Prostate gland (tissue), 2 donors: ENCODE data around the gene GNA14. TPM values are rescaled to one million over a fixed set of nuclear protein-coding genes. Genes with fewer than 3 reads are reported as not detected.

Experiments used
- DNase-seq: peaks from one replicate; pipeline ENCODE4 v3.0.0-alpha.2; 2019; ENCODE audit warnings: low spot score
- H3K27ac ChIP-seq, 2 donors: fragments of 200-600 bp; sonication (generic); 2 replicates each; pipeline ENCODE4 v1.5.1; 2017 to 2019
- H3K27me3 ChIP-seq: fragments of 200-600 bp; sonication (generic); replicated peaks from 2 replicates; pipeline ENCODE4 v1.5.1; 2019; ENCODE audit not compliant: insufficient read depth
- H3K36me3 ChIP-seq, 2 donors: fragments of 200-600 bp; sonication (generic); 1 replicate in 1 of 2; 2 replicates in 1 of 2; pipeline versions ENCODE4 v1.5.1 to v1.8.1; 2017 to 2019
- H3K4me1 ChIP-seq: fragments of 200-600 bp; sonication (generic); replicated peaks from 2 replicates; pipeline ENCODE4 v1.5.1; 2019
- H3K4me3 ChIP-seq, 2 donors: fragments of 200-600 bp; sonication (generic); 2 replicates each; pipeline ENCODE4 v1.5.1; 2017 to 2019
- H3K9me3 ChIP-seq: fragments of 200-600 bp; sonication (generic); 2 replicates; pipeline ENCODE4 v1.5.1; 2017
- CTCF ChIP-seq, 4 experiments: fragments of 200-600 bp in 2 of 4; fragments of 450-650 bp in 2 of 4; sonication (generic) in 2 of 4; IDR thresholded peaks; 1 replicate in 3 of 4; 2 replicates in 1 of 4; pipeline ENCODE4 v1.5.1; 2016 to 2019; ENCODE audit warnings: antibody characterized with exemption in 4 of 4, mild to moderate bottlenecking in 2 of 4, moderate library complexity in 2 of 4
- POLR2A ChIP-seq: fragments of 450-650 bp; IDR thresholded peaks from one replicate; pipeline ENCODE4 v1.6.1; 2016; ENCODE audit warnings: antibody characterized with exemption, mild to moderate bottlenecking
- POLR2AphosphoS5 ChIP-seq: sonication (generic); formaldehyde crosslinking; IDR thresholded peaks from one replicate; pipeline ENCODE4 v1.6.1; 2017; ENCODE audit warnings: antibody characterized with exemption
- WGBS: methylation state at CpG from one replicate; pipeline ENCODE4 v1.1.5; 2018; 5-methylcytosine and 5-hydroxymethylcytosine counted together
- intact Hi-C: fragments of 100-400 bp; cut with DNase I; formaldehyde crosslinking; loops from one replicate; pipeline ENCODE4 v1.14.2; 2022
- total RNA-seq, 2 donors: library from RNA; depleted of rRNA; stranded (reverse); fragments of >200 nt; gene quantifications; one replicate each; pipeline ENCODE4 v1.1.0, GENCODE V29; 2016

GNA14 gene
- total RNA-seq, 2 donors from 2014 or later, result 2.4 to 5.5 TPM

- H3K4me3 ChIP-seq, result no peak overlapping the region
- no peak for DNase-seq
- no peak overlapping the region for H3K27ac ChIP-seq
- no peaks in the 10 kb centered on the region for H3K4me1 ChIP-seq
- TF ChIP-seq CTCF (IDR thresholded peaks at IDR 0.05), result no peak
- TF ChIP-seq POLR2A, result no peak
- TF ChIP-seq POLR2AphosphoS5, result no peak
- intact Hi-C loops, result no loop called here
- no peaks in the 10 kb centered on the region for H3K9me3 ChIP-seq
- no peaks in the 10 kb centered on the region for H3K27me3 ChIP-seq
- 65% methylated on average over 1 of the region's 1 CpG for WGBS
- no peaks in the 10 kb centered on the region for H3K36me3 ChIP-seq
Measured at GRCh38 chr9:77556396-77556795, 91.7 kb downstream of the GNA14 start.

GRCh38 chr9:77554586-77555105 lies 93.5 kb downstream of the GNA14 start:
- TF ChIP-seq POLR2AphosphoS5, result no peak
- Histone ChIP-seq H3K27me3 (no peaks in the 10 kb centered on the region), H3K9me3 (no peaks in the 10 kb centered on the region), H3K4me1 (no peaks in the 10 kb centered on the region), H3K4me3 (no peak overlapping the region), H3K27ac (no peak overlapping the region), H3K36me3 (no peaks in the 10 kb centered on the region)
- 33% methylated on average over 2 of the region's 2 CpGs for WGBS
- intact Hi-C loops, result no loop called here
- DNase-seq, result no peak

GRCh38 chr9:77547106-77547730 lies 100.9 kb downstream of the GNA14 start:
- TF ChIP-seq POLR2A (no peak), POLR2AphosphoS5 (no peak), CTCF (IDR thresholded peaks at IDR 0.05) (no peak)
- H3K27ac ChIP-seq, result no peak overlapping the region
- no peaks in the 10 kb centered on the region for H3K9me3 ChIP-seq
- H3K4me1 ChIP-seq, result no peaks in the 10 kb centered on the region
- intact Hi-C loops, result loop anchor here (2.0 kb wide), 1 partner anchor 34 kb away; no protein-coding TSS in a partner anchor
- DNase-seq, result no peak
- H3K36me3 ChIP-seq, result no peaks in the 10 kb centered on the region
- WGBS, result 60% methylated on average over 5 of the region's 5 CpGs
- no peaks in the 10 kb centered on the region for H3K27me3 ChIP-seq
- no peak overlapping the region for H3K4me3 ChIP-seq

- H3K4me3 ChIP-seq, result no peak overlapping the region
- no peak overlapping the region for H3K27ac ChIP-seq
- H3K36me3 ChIP-seq, result no peaks in the 10 kb centered on the region
- TF ChIP-seq POLR2A (no peak), CTCF (IDR thresholded peaks at IDR 0.05) (no peak), POLR2AphosphoS5 (no peak)
- WGBS, result 93% methylated on average over 5 of the region's 5 CpGs
- intact Hi-C loops, result loop anchor here (2.0 kb wide), 1 partner anchor 34 kb away; no protein-coding TSS in a partner anchor
- no peaks in the 10 kb centered on the region for H3K27me3 ChIP-seq
- no peak for DNase-seq
- no peaks in the 10 kb centered on the region for H3K4me1 ChIP-seq
- no peaks in the 10 kb centered on the region for H3K9me3 ChIP-seq
Measured at GRCh38 chr9:77546376-77546950, 101.7 kb downstream of the GNA14 start.

GRCh38 chr9:77544546-77544945 lies 103.6 kb downstream of the GNA14 start:
- DNase-seq, result no peak
- Histone ChIP-seq H3K4me1 (no peaks in the 10 kb centered on the region), H3K9me3 (no peaks in the 10 kb centered on the region), H3K27me3 (no peaks in the 10 kb centered on the region), H3K36me3 (no peaks in the 10 kb centered on the region), H3K27ac (no peak overlapping the region), H3K4me3 (no peak overlapping the region)
- intact Hi-C loops, result no loop called here
- WGBS, result 63% methylated on average over 3 of the region's 3 CpGs
- TF ChIP-seq POLR2A (no peak), CTCF (IDR thresholded peaks at IDR 0.05) (no peak), POLR2AphosphoS5 (no peak)
